GM11168 (cell line): ENCODE data around the gene SLC44A3.

Experiments used
- in situ Hi-C: fragments of 300-500 bp; cut with MboI; formaldehyde crosslinking; loops from one replicate; pipeline ENCODE4 v1.12.0; 2022; ENCODE audit warnings: low sequenced_read_pairs; ENCODE audit not compliant: unreplicated experiment

SLC44A3 gene

DNA sequence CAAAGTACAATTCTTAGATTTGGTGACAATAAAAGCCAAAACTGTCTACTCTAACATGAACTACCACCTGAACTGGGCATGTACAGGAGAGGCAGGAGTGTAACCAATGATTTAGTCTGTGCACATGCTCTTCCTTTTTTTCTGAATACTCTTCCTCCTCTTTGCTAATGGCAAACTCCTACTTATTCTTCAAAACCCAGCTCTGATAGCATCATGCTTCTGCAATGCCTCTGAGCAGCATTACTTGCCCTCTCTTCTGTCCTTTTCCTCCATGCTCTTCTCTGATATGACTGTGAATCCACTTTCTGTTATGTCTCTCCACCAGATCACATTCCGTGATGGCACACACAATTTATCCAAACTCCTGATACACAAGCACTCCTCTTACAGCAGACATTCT, 75.4 kb downstream of the SLC44A3 start:
- in situ Hi-C loops = no loop called here

DNA sequence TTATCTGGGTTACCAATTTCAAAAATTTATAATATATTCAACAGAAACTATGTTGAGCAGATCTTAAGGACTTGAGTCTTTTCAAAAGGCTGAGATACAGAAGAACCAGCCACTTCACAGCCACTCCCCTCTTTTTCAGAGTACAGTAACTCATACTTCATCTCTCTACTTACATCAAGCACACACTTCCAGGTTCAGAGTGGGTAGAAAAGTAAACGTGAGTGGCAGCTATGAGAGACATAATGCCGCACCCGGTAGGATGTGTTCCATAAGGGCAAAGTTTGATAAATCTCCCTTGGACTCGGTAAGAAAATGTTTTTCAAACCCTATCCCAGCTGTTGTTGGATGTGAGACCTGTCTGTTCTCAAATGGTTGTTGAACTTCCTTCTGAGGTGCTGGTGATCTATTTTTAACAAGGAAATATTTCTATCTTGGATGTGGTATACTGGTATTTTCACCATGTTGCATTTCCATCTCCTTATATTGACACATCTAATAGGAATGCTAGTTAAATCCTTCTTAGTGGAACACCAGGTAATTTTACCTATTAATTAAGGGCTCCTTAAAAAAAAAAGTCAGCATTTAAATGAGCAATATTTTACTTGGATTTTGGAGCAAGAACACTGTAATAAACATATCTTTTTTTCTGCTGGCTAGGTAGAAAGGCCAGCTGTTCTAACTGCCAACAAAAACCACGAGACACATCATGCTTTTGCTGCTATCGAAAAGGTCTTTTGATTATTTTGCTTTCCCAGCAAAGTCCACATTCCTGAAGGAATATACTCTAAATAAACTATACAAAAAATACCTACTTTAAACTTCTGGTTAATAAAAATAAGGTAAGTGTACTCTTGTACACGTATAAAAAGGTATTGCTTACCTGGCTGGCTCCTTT, 78.6 kb downstream of the SLC44A3 start:
- in situ Hi-C loops = no loop called here

DNA sequence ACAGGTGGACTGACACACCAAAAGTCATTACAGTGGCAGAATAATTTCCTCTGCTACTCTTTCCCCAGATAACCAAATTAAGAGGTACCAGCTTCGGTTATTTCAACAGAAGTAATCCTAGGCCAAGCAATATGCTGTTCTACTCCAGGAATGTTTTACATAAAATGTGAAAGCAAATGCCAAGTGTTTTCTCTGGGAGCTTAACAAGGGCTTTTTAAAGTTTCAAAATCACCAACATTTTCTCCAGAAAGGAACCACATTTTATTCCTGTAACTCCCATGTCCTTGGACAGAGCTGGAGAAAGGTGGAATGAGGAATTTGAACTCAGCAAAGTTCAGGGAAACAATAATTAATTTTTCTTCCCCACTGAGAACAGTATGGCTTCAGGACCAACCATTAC, 79.6 kb downstream of the SLC44A3 start:
- in situ Hi-C loops = no loop called here

DNA sequence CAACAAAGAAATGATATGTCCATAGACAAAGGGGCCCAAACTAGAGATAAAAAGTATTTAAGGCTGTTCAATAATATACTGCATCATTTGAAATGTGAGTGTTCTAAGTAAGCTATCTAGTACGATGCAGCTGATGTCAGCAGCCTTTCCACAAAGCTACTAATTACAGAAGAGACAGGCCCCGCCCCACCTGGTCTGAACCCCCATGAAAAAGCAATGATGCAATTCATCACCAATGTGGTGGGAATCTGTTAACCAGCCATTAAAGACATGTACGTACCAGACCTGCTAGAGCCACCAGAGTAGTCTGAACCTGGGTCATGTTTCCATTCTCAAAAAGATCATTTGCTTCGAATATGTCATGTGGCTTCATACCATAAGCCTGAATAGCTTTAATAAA, 81.7 kb downstream of the SLC44A3 start:
- in situ Hi-C loops = no loop called here

DNA sequence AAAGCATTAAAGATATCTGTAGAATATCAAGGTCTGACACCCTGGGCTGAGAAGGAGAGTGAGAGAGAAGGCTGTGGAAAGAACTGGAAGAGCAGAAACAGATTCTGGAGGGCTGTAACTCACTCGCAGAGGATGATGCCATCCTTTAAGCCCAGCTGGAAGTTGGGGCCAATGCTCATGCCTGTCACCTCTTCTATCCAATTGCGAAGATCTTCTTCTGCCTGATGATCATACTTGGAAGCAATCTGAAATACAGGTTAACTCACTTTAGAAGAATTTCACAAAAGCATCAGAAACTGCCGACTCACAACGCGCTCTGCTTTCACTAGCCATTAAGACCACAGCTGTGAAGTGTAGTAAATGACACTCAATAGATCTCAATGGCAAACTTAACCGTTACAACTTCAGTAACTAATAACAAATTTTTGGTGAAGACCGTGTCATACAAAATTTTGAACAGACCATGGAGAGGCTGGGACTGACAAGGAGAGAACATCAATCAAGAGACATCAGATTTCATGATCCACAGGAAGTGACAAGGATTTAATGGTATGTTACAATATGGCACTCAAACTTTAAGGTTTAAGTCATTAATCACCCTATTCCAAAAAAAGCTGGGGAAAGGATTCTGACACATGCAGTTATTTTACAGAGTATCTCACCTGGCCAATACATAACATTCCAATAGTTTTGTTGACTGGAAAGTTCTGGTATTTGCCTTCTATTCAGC, 83.3 kb downstream of the SLC44A3 start:
- in situ Hi-C loops = no loop called here

DNA sequence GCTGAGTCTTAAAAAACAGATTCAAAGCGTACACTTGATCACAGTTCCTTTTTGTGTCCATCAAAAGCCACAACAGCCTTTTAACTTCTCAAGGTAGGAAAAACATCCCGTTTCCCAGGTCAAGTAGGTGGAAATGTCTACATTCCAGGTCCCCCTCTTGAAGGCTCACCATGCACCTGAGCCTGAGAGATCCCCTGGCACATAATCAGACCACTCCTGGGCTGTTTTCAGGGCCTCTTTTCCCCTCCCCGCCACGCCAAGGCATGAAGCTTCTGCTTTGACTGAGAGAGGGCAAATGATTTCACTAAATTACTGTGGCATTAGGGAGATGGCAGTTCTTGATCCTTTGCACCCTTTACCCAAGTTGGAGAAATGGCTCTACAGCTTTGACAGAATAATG, 85.0 kb downstream of the SLC44A3 start:
- in situ Hi-C loops = no loop called here

DNA sequence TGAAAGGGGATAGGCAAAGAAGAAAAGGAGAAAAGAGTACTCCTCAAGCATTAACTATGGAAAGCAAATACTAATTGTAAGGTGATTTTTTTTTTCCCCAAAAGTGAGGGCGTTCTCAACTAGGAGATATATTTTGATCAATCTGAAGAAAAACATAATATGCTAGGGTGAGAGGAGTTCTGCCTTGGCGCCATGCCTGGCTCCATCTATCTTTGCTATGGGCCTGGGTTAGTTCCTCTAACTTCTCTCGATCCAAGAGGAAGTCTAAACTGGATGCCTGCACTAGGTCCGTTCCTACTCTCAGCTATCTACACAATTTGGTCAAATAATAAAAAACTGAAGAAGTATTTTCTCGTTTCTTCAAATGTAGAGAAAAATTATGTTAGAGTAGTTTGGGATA, 86.2 kb downstream of the SLC44A3 start:
- in situ Hi-C loops = no loop called here

DNA sequence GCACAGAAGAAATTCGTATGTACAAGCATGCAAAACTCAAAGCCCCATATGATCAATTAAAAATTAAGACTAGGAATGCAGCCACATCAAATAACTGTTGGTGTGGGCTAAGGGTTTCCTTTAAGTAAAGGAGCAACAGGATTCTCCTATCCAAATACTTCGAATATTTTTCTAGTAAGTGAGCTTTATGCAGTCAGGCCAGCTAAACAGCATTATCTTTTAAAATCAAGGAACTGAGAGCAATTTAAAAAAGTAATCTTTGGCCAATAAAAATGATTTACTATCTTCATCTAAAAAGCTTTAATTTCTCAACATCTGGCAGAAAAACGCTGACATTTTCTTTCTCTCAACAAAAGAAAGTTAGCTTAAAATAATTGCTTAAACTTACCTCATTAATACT, 87.0 kb downstream of the SLC44A3 start:
- in situ Hi-C loops = no loop called here

DNA sequence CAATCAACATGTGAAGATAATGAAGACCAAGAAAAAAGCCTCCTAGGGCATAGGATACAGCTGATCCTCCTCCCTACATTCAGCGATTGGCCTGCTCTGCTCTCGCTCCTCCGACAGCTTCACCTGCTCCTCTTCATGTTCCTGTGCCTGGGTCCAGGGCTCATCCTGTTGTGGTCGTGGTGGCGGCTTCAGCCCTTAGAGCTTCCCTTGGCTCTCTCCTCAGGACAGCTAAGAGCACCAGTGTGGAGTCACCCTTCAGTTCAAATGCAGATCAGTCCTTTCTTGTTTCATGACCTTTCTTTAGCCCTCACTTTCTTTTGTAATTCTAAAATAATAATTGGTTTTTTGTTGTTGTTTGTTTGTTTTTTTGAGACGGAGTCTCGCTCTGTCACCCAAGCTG, 88.0 kb downstream of the SLC44A3 start:
- in situ Hi-C loops = no loop called here

DNA sequence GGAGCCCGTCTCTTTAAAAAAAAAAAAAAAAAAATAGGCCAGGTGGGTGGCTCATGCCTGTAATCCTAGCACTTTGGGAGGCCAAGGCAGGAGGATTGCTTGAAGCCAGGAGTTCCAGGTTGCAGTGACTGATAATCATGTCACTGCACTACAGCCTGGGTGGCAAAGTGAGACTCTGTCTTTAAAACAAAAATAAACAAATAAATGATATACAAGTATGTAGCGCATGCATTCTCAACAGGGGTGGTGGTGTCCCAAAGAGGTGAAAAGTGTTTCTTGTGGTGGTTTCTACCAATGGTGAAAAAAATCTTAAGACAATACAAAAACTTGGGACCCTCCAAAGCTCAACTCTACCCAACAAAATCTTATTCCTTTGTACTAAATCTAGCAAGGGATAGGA, 88.8 kb downstream of the SLC44A3 start:
- in situ Hi-C loops = no loop called here

DNA sequence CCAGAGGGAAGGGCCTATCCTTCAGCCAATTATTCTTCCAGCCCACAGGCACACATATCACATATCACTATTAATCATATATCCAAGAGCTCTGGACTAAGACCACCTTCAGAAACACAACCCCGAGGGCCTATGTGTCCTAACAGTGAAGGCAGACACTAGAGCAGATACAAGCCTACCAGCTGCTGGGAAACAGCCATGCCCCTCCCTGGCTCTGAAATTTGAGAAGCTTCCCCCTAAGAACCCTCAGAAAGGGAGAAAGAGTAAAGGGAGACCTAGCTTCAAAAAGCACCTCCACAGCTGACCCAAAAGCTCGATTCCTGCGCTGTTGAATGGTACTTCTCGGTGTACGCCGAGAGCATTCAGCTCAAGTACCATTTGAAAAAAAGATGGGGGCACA, 89.3 kb downstream of the SLC44A3 start:
- in situ Hi-C loops = no loop called here

DNA sequence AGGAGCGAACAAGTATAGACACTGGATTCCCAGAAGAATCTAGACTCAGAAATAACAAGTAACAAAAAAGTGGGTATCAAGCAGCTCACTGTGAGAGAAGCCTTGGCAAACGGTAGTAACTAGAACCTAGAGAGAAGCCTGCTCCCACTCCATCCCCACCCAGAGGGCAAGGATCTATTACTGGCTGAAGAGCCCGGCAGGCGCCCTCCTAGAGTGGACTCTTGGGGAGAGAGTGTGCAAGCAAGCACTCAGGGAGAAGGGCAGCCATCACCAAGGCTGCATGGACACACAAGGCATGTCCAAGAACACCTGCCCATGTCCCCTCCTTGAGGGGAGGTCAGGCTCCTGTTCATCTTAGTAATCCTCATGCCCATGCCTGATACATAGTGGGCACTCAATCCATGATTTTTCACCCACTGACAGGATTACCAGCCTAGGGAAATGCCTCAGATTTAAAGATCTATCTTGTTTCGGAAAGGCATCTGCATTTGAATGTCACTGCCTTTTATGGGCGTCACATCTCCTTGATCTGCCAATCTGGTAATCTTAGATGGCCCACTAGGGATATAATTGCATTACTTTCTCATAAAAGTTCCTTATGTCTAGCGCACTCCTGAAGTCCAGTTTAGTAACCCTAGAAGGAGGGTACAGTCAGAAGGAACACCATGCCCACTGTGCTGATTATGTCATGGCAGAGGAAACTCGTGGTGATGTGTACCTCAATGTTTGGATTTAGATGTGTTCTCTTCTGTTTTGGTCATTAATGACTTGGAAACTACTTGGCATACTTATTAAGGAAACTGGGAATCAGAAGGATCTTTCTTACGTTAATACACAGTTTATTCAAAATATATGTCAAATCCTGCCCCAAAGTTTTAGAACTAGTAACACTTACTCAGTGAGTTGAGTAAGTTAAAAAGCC, 92.4 kb downstream of the SLC44A3 start:
- in situ Hi-C loops = no loop called here

DNA sequence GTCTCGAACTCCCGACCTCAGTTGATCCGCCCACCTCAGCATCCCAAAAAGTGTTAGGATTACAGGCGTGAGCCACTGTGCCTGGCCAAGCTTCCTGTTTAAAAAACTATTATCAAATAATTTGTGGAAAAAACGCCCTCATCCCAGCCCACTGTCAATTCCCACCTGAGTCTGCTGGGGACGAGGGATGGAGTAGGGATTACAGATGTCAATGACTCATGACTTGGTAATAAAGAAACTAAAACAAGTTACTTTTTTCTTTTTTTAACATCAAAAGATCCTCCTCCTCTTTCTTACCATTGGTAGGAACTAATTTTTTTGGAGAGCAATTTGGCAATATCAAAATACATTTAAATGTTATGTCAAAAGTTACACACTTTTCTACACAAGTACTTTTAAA, 97.1 kb downstream of the SLC44A3 start:
- in situ Hi-C loops = no loop called here

DNA sequence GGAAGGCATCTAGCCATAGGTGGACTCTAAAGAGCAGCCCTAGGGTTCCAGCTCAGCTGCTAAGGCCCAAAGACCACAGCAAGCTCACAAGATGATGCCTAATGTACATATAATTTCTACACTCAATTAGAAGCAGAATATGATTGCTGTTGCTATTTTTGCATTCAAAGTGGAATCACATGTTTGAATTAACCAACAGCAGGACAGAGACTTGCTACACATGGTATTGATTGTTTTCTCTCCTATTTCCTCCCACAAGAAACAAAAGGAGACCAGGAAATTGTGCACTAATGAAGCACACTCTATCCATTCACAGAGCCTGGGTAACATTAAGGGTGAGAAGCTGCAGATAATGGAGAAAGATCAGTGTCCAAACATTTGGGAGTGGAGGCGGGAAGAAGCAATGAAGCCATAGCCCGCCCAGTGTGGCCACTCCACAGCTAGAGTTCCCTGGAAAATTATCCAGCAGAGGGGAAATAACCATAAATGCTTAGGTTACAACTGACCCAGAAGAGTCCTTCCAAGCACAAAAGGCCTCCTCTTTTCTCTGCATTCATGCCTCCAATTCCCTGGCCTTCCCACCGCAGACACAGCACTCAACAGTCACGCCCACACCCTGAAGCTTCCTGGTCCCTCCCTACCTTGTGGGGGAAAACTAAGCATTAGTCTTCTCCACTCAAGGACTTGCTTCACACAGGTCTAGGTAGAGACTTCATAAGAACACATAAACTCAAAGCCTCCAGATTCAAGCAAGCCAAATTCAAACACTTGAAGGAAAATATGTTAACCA, 99.3 kb downstream of the SLC44A3 start:
- in situ Hi-C loops = no loop called here

DNA sequence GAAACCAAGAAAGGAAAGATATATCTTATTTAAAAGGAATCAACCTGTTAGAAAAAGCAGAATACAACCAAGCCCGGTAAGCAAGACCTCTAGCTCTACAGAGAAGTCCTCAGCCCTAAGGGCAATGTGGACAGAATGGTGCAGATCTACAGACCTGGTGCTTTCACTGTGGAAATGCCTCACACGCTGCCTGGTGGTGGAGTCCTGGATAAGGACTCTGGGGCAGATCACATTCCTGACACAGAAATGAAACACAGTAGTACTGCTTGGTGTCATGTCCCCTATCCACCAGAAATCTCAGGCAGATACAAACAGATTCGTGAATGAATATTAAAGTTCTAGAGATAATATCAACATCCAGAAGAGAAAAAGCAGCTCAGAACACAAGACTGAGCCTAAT, 99.9 kb downstream of the SLC44A3 start:
- in situ Hi-C loops = no loop called here

DNA sequence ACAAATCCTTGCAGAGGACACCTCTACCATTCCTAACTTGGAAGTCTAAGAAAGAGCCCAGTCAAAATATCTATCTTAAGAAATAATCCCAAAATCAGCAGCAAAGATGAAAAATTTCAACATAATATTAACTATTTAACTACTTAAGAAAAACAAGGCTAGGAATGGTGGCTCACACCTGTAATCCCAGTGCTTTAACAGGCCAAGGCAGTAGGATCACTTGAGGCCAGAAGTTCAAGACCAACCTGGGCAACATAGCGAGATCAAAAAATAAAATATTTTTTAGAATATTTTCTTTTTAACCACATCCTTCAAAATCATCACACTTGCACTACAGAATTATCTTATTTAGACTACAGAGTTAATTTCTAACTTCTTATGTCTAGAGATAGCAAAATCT, 101.8 kb downstream of the SLC44A3 start:
- in situ Hi-C loops = no loop called here

DNA sequence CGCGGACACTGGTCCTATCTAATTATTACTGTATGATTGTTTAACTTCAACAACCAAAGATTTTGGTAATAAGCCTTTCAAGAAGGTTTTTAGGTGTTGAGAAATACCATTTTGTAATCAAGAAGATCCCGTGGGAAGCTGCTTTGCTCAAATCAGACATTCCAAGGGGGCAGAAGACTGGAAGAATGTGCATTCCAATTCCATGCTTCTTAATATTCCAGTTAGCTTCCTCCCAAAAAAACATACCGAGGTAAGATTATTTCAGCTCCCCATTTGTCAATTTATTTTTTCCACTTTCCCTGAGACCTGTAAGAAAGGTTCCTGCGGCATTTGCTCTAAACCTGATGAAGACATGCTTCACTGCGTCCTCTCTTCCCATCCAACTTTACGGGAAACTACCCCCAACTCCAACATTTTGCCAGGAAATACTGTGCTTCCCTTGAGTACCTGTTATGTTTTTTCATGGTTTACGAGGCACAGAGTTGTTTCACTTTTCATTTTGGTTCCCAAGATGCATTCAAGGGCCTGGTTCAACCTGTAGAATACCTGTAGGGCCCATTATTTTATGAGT, 102.7 kb downstream of the SLC44A3 start:
- in situ Hi-C loops = no loop called here

DNA sequence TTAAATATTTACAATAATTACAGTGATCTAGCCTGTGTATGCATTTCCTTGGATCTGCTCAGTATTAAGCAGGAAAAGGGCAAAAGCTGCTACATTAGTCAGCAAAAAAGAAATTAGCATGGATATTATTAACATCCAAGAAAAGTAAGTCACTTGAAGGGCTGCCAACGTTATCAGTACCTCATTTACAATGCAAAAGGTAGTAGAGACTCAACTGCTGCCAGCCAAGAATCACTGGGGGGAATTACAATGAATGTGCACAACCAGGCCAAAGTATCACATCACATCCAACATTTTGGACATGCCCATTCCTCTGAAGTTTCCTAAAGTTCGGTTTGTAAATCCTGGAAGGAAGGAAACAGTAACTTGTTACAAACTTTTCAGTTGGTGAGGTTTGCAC, 104.8 kb downstream of the SLC44A3 start:
- in situ Hi-C loops = no loop called here

DNA sequence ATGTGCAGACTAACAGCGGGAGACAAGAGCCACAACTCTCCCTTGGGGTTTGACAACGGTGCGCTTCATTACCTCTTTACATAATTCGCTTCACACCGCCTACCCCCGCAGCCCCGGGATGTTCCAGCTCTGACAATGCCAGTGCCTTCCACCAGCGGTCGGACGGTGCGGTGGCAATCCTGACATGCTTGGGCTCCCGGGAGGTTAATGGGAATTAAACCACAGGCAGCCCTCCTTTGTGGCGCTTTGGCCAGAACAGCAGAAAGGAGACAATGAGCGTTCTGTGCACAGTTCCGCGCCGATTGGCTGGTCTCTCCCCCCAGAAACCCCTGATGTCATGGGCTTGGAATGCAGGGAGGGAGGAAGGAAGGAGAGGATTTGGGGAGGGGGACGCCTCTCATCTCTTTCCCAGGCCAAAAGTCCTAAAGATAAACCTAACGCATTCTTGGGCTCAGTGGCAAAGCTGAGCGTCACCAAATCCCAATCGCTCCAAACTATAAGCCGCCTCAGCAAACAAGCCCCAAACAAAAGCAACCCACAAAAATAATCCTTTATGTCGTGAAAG, 105.5 kb downstream of the SLC44A3 start:
- in situ Hi-C loops = no loop called here
